ENCODE data around the gene CCND2.
A peak's percentile ranks its signal among the peaks of the same experiment; 100 is the strongest.

GRCh38 chr12:4269279-4269991, 4.1 kb upstream of the CCND2 start:
- TF ChIP-seq EZH2phosphoT487 (IDR thresholded peaks at IDR 0.05; ENCODE audit: borderline replicate concordance) (no peak), CTCF (conservative IDR thresholded peaks at IDR 0.05; ENCODE audit: low read length) (peak; percentile 28)

Data from Loucy (cell line).